ENCODE results near the gene DEFB110. TPM values are rescaled to one million over a fixed set of nuclear protein-coding genes. Genes with fewer than 3 reads are reported as not detected.

DEFB110 gene
- polyA plus RNA-seq (2012; ENCODE audit: insufficient read length, low read depth) = not detected

- no peak for TF ChIP-seq FOXP2 (optimal IDR thresholded peaks at IDR 0.05; ENCODE audit: borderline replicate concordance, extremely low read depth, extremely low read length, insufficient read depth)
- no peak for TF ChIP-seq REST (IDR thresholded peaks at IDR 0.05; ENCODE audit: insufficient read depth in 1 of 2, low read depth in 2 of 2, low read length in 2 of 2)
These were observed at the start of gene DEFB110 for GRCh38 chr6:50021894-50022293. TSS of gene DEFB110 (minus strand) at chr6:50021994. CDS start at chr6:50021935, 59 bp downstream.

GRCh38 chr6:50070101-50070500, 48.3 kb upstream of the DEFB110 start:
- TF ChIP-seq SIN3A (IDR thresholded peaks at IDR 0.05; ENCODE audit: borderline replicate concordance, insufficient read depth, low read length) (no peak), FOXP2 (optimal IDR thresholded peaks at IDR 0.05; ENCODE audit: borderline replicate concordance, extremely low read depth, extremely low read length, insufficient read depth) (no peak), TAF1 (IDR thresholded peaks at IDR 0.05; ENCODE audit: borderline replicate concordance, insufficient read depth, low read length) (no peak)

GRCh38 chr6:50062051-50062450, 40.3 kb upstream of the DEFB110 start:
- no peak for TF ChIP-seq TAF1 (IDR thresholded peaks at IDR 0.05; ENCODE audit: borderline replicate concordance, insufficient read depth, low read length)
- TF ChIP-seq FOXP2 (optimal IDR thresholded peaks at IDR 0.05; ENCODE audit: borderline replicate concordance, extremely low read depth, extremely low read length, insufficient read depth) = no peak
- TF ChIP-seq REST (IDR thresholded peaks at IDR 0.05; ENCODE audit: insufficient read depth in 1 of 2, low read depth in 2 of 2, low read length in 2 of 2) = no peak
- no peak for TF ChIP-seq SIN3A (IDR thresholded peaks at IDR 0.05; ENCODE audit: borderline replicate concordance, insufficient read depth, low read length)
- TF ChIP-seq POLR2AphosphoS5 (IDR thresholded peaks at IDR 0.05; ENCODE audit: low read depth, low read length) = no peak

- no peak for TF ChIP-seq FOXP2 (optimal IDR thresholded peaks at IDR 0.05; ENCODE audit: borderline replicate concordance, extremely low read depth, extremely low read length, insufficient read depth)
- no peak for TF ChIP-seq POLR2AphosphoS5 (IDR thresholded peaks at IDR 0.05; ENCODE audit: low read depth, low read length)
- TF ChIP-seq REST (IDR thresholded peaks at IDR 0.05; ENCODE audit: insufficient read depth in 1 of 2, low read depth in 2 of 2, low read length in 2 of 2) = no peak
- TF ChIP-seq SIN3A (IDR thresholded peaks at IDR 0.05; ENCODE audit: borderline replicate concordance, insufficient read depth, low read length) = no peak
- no peak for TF ChIP-seq TAF1 (IDR thresholded peaks at IDR 0.05; ENCODE audit: borderline replicate concordance, insufficient read depth, low read length)
These were observed 34.4 kb upstream of the DEFB110 start for GRCh38 chr6:50056242-50056641.

GRCh38 chr6:50049829-50050228, 28.0 kb upstream of the DEFB110 start, which contains the start of gene DEFB112:
TSS of gene DEFB112 (minus strand) at chr6:50049929. CDS start at chr6:50049869, 60 bp downstream.
- TF ChIP-seq FOXP2 (optimal IDR thresholded peaks at IDR 0.05; ENCODE audit: borderline replicate concordance, extremely low read depth, extremely low read length, insufficient read depth) (no peak), SIN3A (IDR thresholded peaks at IDR 0.05; ENCODE audit: borderline replicate concordance, insufficient read depth, low read length) (no peak)

- TF ChIP-seq REST (IDR thresholded peaks at IDR 0.05; ENCODE audit: insufficient read depth in 1 of 2, low read depth in 2 of 2, low read length in 2 of 2) (no peak), POLR2AphosphoS5 (IDR thresholded peaks at IDR 0.05; ENCODE audit: low read depth, low read length) (no peak), SIN3A (IDR thresholded peaks at IDR 0.05; ENCODE audit: borderline replicate concordance, insufficient read depth, low read length) (no peak), FOXP2 (optimal IDR thresholded peaks at IDR 0.05; ENCODE audit: borderline replicate concordance, extremely low read depth, extremely low read length, insufficient read depth) (no peak), TAF1 (IDR thresholded peaks at IDR 0.05; ENCODE audit: borderline replicate concordance, insufficient read depth, low read length) (no peak)
These were observed 25.2 kb upstream of the DEFB110 start for GRCh38 chr6:50047026-50047425.
